Daoy (cell line): ENCODE data around the gene MOB1B. TPM values are rescaled to one million over a fixed set of nuclear protein-coding genes. Genes with fewer than 3 reads are reported as not detected.
"Not testable (repeated sequence)": the region's sequence is repeated elsewhere in the genome, so short reads cannot be mapped to it uniquely, and the experiment has no call there.

ENCODE experiments used
- DNase-seq: peaks from one replicate; pipeline ENCODE4 v3.0.0-alpha.2; 2015; ENCODE audit warnings: low read depth
- total RNA-seq: library from RNA; depleted of rRNA; stranded (reverse); fragments of >200 nt; shearing (Covaris generic); gene quantifications from 2 replicates; pipeline ENCODE4 v1.2.3, GENCODE V29; 2014; rRNA removed

MOB1B gene
- total RNA-seq: 3.0 and 5.0 TPM in 2 replicates

DNA sequence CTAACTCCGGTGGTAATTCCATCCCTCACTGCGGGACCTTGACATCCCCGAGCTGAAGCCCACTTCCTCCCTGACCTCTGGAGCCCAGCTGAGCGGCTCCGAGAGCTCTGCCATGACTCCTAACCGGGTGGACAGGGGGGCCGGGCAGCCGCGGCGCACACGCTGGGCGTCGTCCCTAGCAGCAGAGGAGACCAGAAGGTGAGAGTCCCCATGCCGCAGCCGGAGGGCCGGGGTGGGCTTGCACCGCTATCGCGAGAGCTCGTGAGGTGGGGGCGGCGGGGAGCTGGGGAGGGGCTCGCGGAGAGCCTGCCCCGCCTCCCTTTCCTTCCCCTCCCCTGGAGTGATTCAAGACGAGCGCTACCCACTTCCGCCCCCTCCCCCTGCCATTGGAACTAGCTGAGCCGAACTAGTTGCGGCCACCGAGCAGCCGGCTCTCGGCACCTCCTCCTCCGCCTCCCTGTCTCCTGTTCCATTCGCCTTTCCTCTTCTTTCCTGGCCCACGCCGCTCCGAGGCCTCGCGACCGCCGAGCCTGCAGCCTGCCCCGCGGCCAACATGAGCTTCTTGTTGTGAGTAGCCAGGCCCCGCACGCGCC, at the start of gene MOB1B:
Gene MOB1B, plus strand, starts transcription at position 386 of the 593 bp plus-strand sequence. Its CDS starts 168 bp downstream, at position 554.
- peak; percentile 80 for DNase-seq

DNA sequence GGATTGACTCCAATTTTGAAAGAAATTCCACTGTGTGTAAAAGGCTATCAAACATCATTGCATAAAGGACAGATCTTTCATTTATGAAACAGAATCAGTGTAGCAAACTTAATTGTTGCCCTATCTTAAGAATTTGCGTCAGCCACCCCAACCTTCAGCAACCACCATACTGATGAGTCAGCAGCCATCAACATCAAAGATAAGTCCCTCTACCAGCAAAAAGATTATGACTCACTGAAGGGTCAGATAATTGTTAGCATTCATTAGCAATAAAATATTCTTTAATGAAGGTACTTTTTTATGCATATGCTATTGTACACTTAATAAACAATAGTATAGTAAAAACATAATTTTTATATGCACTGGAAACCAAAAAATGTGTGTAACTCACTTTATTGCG, 46.7 kb upstream of the MOB1B start:
- peak; percentile 6 for DNase-seq

DNA sequence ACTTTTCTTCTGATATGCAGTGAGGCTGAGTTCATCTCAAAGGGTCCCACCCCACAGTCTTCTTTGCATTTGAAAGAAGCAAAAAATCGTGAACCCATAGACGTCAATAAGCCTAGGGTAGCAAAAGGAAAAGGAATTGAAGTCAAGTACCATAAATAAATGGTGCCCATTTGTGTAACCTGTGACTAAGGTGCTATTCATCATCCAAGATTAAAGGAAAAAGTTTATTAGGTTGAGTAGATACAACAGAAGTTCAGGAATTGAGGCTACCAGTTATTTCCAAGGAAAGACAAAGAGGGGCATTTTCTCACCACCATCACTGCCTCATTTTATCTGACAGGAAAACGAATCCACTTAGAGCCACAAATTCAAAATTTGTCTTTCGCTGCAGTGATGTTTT, 43.7 kb upstream of the MOB1B start:
- no peak for DNase-seq

DNA sequence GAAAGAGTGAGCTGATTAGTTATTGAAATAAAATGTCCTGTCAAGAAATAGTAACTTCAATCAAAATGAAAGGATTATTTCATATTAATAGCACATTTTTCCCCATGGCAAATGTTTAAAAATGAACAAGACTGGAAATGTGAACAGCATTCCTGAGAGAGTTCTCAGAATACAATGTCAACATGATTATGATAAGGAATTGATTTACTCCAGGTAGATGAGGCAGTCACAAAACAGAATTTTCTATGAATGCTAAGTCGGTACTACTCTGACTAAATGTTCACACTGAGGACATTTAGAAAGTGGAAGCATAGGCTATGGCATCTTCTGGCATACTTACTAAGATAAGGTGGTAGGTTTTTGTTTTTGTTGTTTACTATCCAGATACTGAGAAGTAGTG, 43.1 kb upstream of the MOB1B start:
- DNase-seq: no peak

DNA sequence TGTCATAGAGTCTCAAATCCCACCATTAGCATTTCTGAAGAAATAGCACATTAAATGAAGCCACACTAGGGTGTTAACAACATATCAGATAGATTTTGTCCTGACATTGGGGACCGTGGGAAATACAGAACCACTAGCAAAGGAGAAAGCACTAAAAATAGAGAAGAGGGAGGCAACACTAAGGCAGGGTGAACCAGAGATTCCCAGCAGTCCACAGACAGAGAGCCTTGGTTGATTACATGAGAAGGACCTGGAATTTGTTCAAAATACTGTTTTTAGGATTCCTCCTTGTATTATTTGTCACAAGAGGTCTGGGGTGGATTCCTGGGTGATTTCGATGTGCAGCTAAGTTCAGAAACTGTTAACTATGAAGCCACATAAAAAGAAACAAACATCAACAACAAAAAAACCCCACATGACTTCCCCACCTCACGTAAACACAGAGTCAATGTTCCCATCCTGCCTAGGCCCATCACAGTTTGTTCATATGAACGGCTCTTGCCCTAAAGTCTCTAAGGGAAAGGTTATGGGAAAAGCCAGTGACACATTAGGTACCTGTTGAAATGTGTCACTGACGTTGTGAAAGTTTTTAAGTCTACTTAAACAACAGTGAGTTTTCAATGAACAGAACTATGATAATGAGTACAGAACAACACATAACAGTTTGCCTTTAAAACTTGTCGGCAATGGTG, 38.9 kb upstream of the MOB1B start:
- no peak for DNase-seq

DNA sequence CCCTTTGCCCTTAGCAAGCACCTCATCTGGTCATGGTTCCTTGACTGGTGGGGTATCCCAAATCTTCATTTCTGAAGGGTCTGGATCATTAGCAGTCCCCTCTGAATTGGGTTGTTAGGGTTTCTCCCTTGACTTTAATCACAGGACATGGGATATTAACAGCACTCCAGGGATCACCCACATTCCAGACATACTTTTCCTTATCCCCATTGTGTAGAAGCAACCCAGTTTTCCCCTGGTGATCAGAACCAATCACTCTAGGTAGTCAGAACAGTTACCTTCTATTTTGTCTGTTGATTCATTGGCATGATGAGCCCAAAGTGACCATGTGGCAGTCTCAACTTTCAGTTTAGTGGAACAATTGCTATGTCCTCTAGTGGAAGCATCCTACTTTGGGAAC, 33.4 kb upstream of the MOB1B start:
- DNase-seq: no peak

DNA sequence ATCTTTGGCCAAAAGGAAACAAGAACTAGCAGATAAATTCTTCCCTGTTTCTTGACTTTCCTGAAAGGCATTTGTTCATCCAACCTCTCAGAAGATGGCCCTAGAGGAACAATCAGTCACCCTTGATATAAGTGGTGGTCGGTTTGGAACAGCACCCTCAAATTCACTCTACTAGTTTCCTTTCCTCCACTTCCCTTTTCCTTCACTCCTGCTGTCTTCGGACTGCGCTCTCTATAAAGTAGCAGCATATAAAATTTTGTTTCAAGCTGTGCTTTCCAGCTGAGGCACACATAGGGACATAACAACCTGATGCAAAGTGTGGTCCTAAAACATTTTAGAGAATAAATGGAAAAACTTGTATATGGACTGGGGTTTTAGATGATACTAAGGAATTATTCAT, 29.0 kb upstream of the MOB1B start:
- DNase-seq: no peak

DNA sequence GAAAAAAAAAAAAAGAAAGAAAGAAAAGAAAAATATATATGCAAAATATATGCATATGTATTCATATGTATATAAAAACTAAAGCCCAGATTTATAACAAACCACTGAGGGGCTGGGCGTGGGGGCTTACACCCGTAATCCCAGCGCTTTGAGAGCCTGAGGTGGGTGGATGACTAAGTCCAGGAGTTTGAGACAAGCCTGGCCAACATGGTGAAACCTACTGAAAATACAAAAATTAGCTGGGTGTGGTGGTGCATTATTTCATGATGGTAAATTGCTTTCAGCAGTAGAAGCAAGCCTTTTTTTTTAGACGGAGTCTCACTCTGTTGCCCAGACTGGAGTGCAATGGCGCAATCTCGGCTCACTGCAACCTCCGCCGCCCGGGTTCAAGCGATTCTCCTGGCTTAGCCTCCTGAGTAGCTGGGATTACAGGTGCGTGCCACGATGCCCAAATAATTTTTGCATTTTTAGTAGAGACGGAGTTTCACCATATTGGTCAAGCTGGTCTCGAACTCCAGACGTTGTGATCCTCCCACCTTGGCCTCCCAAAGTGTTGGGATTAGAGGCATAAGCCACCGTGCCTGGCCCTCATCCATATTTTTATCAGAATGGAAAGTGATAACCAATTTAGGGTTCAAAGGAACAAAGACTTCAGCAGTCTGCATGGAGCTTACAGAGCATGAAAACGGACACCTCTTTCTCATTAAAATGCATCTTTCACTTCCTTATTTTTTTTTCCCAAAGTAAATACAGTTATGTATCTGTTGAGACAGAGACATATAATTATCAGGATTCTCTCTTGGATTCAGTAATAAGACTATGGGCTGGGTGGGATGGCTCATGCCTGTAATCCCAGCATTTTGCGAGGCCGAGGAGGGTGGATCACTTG, 27.7 kb upstream of the MOB1B start:
- no peak for DNase-seq

DNA sequence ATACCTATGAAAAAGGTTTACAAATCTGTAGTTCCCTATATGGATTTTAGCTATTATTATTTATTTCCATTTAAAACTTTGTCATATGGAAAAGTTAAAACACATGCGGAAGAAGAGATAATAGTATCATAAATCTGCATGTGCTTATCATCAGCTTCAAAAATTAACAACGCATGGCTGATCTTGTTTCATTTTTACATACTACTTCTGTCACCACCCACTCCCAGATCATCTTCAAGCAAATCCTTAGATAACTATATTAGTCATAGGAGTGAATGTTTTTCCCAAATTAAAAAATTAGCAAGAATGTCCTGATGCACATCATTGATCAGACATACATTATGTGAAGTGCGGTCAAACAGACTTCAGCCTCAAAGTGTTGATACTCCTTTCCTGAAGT, 24.6 kb upstream of the MOB1B start:
- DNase-seq: no peak

DNA sequence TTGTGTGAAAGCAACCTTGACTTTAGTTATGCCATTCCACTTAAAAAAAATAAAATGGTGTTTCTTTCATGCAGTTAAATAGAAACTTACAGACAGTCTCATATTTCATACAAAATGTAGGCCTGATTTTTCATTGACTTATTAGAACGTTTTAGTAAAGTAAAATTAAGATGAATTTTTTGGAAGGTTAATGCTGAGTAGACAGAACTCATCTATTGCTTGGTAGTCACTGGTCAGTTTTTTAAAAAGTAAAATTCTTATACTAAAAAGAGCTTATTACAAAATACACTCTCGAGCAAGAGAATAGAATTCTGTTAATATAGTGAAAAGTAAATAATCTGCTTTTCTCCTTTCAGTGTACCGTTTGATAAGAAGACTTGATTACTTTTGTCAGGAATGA, 21.4 kb upstream of the MOB1B start:
- no peak for DNase-seq

DNA sequence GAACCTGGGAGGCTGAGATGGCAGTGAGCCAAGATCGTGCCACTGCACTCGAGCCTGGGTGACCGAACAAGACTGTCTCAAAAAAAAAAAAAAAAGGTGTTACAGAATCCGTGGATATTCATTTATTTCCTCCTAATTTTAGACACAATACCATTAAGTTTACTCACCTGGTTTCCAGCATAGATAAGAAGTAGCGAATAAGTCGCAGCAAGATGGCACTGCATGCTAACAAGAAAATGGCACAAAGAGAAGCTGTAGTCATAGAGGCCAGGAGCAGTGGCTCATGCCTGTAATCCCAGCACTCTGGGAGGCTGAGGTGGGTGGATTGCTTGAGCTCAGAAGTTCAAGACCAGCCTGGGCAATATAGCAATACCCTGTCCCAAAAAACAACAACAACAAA, 17.0 kb upstream of the MOB1B start:
- DNase-seq: no peak

DNA sequence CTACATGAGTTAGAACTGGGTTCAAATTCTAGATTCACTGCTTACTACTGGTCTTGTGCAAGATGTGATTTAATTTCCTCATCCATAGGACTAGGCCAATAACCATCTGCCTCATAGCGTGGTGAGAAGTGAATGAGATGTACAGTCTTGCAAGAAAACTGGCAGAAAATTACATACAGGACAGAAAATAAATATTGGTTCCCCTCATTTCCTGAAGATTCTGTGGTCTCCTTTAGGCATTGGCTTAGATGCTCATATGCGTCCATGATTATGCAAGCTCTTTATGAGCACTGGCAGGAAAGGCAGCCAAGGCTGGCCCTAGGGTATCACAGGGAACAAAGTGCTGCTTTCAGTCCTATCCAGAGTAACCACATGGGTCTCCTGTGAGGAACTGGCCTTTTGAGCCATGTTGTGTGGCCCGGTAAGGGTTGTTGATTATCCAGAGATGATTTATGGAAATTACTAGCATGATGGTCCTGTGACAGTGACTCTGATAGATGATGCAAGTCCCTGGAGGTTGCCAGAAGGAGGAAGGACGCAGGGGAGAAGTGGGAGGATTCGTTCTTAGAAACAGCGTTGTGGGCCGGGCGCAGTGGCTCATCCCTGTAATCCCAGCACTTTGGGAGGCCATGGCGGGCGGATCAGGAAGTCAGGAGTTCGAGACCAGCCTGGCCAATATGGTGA, 9.9 kb upstream of the MOB1B start:
- DNase-seq: no peak

DNA sequence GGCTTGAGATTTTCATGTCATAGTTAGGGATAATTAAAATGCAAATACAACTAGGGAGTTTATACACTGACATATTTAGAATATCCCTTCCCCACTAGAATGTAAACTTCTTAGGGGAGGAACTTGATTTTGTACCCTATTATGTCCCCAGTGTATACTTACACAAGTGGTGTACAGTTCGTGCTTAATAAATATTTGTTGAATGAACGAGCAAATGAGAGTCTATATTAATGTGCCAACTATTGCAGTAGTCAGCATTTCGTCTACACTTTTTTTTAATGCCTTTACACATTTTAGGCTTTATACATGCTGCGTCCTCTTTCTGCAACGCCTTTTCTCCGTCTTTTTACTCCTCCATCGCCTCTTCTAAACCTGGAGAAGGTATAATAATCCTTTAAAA, 8.4 kb upstream of the MOB1B start:
- DNase-seq: no peak

DNA sequence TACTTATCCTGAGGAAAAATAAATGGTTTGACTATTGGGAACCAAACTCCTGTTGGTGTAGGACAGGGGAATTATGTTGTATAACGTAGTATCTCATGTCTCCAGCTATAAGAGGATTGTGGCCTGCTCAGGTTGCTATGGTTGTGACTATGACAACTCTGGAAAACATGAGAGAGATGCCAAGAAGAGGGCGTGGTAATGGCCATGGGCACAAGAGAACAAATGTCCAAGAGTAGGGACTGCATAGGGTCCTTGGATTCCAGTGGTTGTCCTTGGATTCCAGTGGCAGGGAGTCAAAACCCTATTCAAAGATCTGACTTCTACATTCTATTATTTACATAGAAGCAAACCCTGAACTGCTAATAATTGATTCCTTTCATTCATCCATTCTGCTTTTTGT, 6.8 kb upstream of the MOB1B start:
- DNase-seq: no peak

DNA sequence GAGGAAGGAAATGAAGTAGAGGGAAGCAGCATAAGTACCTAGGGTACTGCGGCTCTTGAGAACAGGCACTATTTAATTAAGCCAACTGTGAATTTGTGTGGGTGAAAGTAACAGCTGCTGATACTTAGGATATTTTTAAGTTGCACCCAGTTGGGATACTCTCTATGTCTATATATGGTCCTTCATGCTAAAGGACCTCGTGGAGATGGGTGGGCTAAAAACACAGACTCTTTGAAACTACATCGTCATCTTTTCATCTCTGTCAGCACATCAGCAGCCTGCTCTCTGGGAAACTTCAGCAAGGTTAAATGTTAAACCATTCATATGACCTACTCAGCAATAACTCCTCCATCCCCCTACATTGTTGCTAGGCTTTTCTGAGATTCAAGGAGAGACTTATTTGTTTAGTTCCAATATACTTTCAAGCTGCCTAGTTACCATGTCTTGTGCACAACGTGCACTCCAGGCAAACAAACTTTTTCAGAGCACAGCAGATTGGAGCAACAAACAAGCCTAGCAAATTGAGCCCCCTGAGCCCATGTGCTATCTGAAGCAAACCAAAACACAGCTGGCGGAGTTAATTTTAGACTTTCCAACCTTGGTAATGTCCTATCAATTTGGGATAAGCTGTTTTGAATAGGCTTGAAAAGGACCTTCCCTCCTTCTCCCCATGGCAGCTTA, 6.2 kb upstream of the MOB1B start:
- no peak for DNase-seq

DNA sequence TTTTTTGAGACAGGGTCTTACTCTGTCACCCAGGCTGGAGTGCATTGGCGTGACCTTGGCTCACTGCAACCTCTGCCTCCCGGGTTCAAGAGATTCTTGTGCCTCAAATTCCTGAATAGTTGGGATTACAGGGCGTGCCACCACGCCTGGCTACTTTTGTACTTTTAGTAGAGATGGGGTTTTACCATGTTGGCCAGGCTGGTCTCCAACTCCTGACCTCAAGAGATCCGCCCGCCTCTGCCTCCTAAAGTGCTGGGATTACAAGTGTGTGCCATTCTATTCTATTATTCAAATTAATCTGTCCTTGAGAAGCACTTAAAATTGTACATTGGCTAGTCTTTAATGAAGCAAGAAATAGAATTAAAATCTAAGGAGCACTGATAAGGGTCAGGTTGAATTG, 3.6 kb upstream of the MOB1B start:
- DNase-seq: not testable (repeated sequence)

DNA sequence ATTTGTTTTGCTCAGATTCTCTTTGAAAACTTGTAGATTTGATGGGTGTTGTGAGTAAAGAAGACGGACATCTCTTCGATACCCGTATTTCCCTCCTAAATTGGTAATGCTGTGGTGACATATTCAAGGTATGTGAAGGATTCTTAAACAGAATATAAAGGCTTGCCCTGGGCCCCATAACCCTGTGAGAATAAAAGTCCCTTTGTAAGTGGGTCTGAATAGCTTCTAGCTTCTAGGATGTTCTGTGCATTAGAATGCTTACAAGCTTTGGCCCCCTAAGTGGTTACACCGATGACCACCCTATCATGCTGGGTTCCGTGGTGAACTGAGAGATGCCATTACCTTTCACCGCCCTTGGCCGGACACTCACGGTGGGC, 574 bp upstream of the MOB1B start:
- no peak for DNase-seq

DNA sequence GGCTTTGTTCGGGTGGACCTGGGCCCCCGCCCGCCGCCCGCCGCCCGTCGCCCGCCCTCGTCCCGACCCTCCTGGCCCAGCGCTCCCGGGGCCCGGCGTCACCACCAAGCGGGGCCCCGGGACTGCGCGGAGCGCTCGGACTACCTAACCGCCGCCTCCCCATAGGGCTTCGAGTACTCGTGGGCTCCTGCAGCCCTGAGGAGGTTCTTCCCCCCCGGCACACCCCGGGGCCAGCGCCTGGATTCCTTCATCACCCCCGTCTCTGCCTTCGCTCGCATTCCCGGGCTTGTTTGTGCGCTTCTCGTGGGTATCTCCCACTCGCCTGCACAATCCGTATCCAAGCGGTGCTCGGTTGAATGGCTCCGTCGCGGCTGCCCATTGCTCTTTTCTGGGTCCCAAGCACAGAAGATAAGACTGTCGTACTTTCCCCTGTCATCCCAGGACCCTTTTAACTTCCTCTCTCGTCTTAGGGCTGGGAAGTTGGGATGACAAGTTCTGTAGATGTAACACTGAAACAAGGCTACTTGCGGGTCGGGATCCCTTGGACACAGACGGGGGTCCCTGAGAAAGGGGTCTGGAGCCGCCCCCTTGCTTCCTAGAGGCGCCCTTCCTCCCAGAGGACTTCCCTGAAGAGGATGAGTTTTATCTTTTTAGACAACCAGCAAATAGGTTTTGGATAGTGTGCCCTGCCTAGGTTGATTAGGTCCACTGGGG, 565 bp downstream of the MOB1B start:
- DNase-seq: peak; percentile 17

DNA sequence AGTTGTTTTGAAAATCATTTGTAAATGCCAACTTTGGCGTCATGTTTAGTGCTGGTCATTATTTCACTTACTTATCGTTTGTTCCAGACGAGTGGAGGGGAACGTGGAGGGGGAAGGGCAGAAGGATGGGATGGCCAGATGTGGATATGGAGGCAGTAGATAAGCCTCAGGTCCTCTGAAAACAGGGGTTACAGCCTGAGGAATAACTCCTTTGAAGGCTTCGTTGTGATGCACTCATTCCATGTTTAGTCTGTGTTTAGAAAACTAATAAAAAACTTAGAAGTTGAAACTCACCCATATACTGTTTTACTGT, 1.1 kb downstream of the MOB1B start:
- DNase-seq: no peak

DNA sequence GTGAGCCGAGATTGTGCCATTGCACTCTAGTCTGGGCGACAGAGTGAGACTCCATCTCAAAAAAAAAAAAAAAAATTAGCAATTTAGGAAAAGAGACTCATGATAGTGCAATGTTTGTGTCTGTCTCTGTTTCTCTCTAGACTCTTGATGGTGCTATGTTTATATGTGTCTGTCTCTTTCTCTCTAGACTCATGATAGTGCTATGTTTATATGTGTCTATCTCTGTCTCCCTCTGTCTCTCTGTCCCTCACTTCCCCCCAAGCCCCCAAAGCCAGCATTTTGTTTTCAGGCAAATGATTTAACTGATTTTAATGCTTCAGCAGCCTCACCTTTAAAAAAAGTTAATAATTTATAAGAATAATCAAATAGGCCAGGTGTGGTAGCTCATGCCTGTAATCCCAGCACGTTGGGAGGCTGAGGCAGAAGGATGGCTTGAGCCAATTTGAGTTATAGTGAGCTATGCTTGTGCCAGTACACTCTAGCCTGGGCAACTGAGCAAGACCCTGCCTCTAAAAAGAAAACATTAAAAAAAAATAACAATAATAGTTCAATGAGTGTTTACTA, 6.9 kb downstream of the MOB1B start:
- no peak for DNase-seq

DNA sequence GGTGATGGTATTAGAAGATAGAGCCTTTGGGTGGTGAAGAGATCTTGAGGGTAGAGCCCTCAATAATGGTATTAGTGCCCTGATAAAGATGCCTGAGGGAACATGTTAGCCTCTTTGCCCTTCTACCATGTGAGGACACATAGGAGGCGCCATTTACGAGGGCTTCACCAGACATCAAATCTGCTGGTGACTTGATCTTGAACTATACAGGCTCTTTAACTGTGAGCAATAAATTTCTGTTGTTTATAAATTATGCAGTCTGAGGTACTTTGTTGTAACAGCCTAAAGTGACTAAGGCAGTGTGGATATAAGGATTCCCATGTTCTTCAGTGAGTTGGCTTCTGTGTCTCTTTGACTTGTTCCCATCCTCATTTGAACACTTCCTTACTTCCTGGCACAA, 11.8 kb downstream of the MOB1B start:
- no peak for DNase-seq
